OCI-M1 (cell line): Measurements from ENCODE around the gene DESI2.
"Not testable (repeated sequence)": the region's sequence is repeated elsewhere in the genome, so short reads cannot be mapped to it uniquely, and the experiment has no call there.

Source experiments
- DNase-seq: peaks from one replicate; lab custom pipeline; 2025; lab: John Stamatoyannopoulos, UW

DESI2 gene

GRCh38 chr1:244705261-244706234, 52.6 kb downstream of the DESI2 start:
- DNase-seq = no peak

DNA sequence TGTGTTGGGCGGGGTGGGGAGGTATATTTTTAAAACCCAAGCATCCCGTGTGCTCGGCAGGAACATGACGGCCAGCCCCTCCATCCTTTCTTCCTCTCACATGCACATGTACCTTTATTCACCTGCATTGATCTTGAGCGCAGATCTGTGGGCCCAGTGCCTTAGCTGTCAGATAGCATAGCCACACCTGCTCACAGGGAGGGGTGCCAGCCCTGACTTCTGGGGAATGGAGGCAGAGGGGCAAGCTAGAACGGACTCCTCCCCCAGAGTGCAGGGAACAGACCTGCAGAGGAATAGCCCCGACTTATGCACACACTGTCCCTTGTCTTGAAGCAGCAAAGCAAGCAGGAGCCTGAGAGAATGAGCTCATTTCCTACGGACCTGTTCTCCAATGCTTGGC, 56.1 kb downstream of the DESI2 start:
- no peak for DNase-seq

DNA sequence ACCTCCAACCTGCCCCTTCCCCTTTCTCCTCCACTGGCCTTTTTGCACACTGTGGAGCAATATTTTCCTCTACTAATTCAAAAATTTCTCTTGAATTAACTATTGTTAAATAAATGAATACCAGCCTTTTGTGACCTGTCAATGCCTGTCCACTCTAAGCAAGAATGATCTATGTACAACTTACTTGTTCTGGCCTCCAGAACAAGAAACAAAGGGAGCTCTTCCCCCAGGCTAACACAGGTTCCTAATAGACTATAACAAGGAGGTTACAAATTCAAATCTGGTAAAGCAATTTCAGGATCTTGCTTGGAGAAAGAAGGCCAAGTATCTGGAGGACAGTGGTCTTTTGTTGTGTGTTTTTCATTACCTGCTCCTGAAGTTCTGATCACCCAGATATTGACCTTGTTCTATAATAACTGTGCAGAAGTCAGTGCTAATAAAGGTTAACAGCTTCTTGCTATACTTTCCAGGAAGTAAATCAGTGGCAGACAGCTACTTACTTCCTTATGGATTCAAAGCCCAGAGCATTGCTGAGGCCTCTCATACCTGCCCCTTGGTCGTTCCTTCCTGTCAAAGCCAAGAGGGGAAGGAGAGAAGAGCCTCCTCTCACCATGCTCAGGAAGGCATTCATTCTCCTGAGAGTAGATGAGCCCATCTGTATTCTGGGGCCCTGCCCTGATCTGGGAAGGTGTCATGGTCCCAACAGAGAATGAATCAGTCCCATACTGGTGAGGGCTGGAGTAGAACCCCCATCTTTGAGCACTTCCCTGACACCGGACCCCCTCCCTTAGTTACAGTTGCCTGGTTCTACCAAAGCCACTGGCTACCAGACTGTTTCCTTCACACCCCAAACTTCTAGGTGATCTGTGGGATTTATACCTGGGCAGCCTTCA, 56.8 kb downstream of the DESI2 start:
- no peak for DNase-seq

- DNase-seq = no peak
Observed at GRCh38 chr1:244710474-244711062, 57.6 kb downstream of the DESI2 start.

GRCh38 chr1:244712669-244713068, 59.7 kb downstream of the DESI2 start:
- no peak for DNase-seq

DNA sequence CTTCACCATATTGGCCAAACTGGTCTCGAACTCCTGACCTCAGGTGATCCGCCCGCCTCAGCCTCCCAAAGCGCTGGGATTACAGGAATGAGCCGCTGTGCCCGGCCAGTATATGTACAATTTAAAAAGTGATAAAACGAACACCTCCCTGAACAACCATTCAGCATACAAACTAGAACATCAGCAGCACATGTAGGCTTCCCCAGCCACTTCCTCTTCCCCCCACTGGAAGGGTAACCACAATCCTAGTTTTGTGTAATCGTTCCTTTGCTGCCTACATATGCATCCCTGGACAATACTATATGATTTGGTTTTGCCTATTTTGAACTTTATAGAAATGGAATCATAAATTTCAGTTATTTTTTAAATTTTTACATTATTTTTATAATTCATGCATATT, 60.4 kb downstream of the DESI2 start:
- DNase-seq = no peak

GRCh38 chr1:244727871-244728474, 75.0 kb downstream of the DESI2 start:
- no peak for DNase-seq

DNA sequence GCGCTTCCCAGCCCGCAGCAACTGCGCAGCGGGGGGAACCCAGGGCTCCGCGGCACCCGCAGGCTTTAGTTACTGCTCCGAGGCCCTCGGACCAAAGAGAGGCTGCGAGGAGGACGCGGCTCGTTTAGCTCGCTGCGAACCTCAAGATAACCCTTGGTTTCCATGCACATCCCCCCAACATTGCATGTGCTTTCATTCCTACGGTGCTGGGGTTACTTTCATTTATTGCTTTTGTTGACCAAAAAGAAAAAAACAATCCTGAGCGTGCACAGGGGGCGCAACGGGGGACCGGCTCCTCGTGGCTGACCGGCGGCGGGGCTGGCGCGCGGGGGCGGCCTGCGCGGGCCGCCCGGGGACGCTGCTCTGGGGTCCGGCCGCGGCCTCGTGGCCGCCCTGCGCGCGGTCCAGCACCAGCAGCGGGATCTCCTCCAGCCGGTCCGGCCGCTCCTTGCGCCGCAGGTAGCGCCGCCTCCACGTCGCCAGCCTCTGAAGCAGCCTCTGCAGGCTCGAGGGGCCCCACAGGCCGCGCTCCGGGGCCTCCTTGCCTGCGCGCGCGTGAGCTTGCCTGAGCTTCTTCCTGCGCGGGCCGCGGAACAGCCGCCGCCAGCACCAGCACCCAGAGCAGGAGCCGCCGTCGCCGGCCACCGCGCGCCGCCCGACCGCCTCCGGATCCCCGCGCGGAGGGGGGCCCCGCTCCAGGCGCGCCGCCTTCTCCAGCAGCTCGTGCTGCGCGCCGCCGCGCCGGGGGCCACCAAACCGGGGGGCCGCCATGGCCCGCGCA, 77.4 kb downstream of the DESI2 start:
- no peak for DNase-seq

DNA sequence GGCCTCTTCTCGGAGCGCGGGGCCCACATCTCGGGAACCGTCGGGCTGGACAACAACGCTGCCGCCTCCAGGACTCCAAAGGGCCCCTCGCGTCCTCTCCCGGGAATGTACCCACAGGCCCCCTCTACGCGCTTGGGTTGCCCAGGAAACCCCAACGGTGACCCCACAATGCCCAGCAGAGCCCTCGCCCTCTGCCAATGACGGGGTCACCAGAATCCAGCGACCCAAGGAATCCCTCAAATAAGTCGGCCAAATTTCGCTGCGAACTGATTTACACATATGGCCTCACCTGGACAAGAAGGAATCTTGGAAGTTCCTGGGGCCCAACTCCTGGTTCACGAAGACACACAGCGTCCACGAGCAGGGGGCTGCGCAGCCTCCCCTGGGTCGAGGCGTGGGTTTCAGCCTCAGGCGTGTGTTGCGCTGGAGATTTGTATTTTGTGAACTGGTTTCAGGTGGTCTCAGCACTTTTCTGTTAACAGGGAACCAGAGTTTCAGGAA, 78.1 kb downstream of the DESI2 start:
- no peak for DNase-seq

DNA sequence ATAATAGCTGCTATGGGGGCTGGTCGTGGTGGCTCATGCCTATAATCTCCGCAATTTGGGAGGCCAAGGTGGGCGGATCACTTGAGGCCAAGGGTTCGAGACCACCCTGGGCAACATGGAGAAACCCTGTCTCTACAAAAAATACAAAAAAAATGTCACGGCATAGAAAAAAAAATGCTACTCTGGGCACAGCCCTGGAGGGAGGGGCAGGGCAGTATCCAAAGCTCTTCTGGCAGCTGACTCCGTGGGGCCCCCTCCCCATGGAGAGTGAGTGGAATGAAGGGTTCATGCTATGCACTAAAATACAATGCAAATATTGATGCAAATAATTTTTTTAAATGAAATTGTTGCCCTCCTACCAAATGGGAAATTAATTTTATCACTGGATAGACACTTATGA, 78.7 kb downstream of the DESI2 start:
- no peak for DNase-seq

DNA sequence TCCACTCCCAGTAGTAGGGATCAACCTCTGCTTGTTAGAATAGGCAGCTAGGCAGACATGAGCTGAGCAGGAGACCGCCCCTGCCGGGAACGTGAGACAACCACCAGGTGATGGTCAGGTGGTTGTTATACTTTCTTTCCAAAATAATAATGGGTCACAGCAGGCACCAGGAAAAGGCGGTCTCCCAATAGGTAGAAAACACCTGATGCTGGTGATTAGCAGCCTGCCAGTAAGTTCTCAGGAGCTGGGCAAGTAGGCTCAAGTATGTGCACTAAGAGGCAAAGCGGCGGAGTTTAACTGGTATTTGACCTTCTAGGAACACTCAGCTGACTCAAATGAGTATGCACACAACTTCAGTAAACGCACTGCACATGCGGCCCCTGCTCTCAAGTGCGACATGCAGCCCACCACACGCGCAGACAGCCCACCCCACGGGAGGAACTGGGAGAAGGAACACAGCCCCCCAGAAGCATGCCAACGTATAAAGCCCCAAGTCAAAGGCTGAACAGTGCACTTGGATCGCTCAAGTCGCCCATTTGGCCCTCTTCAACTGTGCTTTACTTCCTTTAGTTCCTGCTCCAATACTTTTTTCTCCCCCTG, 80.0 kb downstream of the DESI2 start:
- no peak for DNase-seq

DNA sequence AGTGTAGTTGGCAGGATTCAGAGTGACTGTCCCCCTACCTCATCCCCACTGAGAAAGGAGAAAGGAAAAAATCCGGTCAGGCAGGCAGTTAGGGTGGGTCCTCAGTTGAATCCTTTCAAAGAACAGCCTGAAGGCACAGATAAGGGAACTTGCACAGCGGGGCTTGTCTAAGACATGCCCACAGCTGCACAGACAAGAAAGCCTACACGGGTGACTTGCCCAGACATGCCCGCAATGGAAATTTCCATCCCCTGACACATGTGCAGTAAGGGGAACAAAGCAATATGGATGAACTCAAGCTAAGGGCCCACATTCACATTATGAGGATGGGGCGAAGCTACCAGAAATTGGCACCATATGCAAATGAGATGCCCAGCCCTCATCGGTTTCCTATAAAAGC, 82.5 kb downstream of the DESI2 start:
- no peak for DNase-seq

DNA sequence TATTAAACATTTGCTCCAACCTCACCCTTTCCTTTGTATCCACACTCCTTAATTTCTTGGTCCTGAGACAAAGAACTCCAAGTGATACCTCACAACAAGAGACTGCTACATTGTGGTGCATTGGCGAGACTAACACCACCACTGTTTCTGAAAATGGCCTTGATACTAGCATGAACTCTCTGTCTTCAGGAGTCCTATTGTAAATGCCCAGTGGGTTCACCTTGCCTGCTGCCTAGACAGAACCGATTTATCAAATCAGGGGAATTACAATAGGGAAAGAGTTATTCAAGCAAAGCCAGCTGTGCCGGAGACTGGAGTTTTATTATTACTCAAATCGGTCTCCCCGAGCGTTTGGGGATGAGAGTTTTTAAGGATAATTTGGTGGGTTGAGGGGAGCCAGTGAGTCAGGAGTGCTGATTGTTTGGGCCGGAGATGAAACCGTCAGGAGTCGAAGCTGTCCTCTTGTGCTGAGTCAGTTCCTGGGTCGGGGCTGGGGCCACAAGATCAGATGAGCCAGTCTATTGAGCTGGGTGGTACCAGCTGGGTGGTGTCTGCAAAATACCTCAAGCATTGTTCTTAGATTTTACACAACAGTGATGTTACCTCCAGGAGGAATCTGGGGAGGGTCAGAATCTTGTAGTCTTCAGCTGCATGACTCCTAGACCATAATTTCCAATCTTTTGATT, 83.1 kb downstream of the DESI2 start:
- DNase-seq = no peak

DNA sequence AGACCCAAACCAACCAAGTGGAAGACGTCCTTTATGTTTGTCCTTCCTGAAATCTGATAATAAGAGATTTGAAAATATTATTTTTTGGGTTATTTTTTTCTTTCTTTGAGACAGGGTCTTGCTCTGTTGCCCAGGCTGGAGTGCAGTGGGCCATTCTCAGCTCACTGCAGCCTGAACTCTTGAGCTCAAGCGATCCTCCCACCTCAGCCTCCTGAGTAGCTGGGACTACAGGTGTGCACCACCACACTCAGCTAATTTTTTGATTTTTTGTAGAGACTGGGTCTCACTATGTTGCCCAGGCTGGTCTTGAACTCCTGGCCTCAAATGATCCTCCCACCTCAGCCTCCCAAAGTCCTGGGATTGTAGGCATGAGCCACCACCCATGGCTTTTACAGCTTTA, 86.2 kb downstream of the DESI2 start:
- DNase-seq = not testable (repeated sequence)

DNA sequence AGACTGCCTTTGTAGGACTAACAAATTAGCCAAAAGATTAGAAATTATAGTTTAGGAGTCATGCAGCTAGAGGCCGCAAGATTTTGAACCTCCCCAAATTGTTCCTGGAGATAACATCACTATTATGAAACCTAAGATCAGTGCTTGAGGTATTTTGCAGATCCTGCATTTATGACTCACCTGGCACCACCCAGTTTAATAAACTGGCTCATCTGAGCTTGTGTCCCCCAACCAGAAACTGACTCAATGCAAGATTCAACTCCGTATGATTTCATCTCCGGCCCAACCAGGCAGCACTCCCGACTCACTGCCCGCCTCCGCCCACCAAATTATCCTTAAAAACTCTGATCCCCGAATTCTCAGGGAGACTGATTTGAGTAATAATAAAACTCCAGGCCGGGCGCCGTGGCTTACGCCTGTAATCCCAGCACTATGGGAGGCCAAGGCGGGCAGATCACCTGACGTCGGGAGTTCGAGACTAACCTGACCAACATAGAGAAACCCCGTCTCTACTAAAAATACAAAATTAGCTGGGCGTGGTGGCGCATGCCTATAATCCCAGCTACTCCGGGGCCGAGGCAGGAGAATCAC, 87.2 kb downstream of the DESI2 start:
- DNase-seq = not testable (repeated sequence)

DNA sequence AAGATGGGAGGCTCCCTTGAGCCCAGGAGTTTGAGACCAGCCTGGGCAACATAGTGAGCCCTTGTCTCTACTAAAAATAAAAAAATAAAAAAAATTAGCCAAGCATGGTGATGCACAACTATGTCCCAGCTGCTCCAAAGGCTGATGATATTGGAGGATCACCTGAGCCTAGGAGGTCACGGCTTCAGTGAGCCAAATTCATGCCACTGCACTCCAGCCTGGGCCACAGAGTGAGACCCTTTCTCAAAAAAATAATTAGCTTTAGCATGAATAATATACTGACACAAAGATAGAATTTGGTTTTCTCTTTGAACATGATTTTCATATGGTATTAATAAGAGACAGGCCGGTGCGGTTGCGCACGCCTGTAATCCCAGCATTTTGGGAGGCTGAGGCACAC, 88.8 kb downstream of the DESI2 start:
- no peak for DNase-seq

DNA sequence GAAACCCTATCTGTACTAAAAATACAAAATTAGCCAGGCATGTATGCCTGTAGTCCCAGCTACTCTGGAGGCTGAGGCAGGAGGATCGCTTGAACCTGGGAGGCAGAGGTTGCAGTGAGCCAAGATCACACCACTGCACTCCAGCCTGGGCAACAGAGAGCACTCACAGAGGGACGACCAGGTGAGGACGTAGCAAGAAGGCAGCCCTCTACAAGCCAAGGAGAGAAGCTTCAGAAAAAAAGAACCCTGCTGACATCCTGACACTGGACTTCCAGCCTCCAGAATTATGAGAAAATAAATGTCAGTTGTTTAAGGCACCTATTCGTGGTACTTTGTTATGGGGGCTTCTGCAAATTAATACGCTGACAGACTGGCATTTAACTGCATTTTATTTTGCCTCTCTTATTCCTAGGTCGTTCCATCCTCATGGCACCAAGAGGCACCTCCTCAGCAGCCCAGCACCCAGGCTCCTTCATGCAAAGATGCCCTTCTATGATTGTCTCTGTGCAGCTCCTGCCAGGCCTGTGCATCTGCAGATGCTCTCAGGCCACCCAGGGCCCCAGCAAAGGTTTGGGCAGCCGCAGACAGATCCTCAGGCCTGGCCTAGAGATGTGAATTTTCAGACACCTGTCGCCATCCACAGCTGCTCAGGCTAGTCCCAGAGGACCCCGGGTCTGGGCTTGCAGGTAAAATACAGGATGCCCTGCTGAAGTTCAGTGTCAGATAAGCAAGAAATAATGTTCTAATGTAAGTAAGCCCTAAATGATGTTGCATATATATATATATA, 96.5 kb downstream of the DESI2 start:
- no peak for DNase-seq

GRCh38 chr1:244751271-244751895, 98.5 kb downstream of the DESI2 start:
- no peak for DNase-seq
